IMR-90 (cell line): ENCODE data around the gene SLC13A5. TPM values are rescaled to one million over a fixed set of nuclear protein-coding genes. Genes with fewer than 3 reads are reported as not detected.

Experiments
- ATAC-seq: fragments of 200-7000 bp; cut with Tn5 transposase; 2 replicates; pipeline ENCODE4 v1.9.1; 2020; ENCODE audit warnings: low read depth, mild to moderate bottlenecking, moderate library complexity
- BruUV-seq: library from RNA; stranded (reverse); fragments of 400-500 nt; replicated peaks from 2 replicates; lab custom pipeline; 2021; lab: Mats Ljungman, UMichigan
- CTCF ChIA-PET: fragments of 300-600 bp; formaldehyde crosslinking; extraction: SDS; loops from one replicate; lab custom pipeline; 2021; ENCODE audit warnings: antibody characterized with exemption; lab: Yijun Ruan, JAX
- POLR2A ChIA-PET: fragments of 300-600 bp; sonication (Branson Sonifier 250); formaldehyde crosslinking; loops from one replicate; lab custom pipeline; 2022; ENCODE audit warnings: antibody characterized with exemption; ENCODE audit not compliant: unreplicated experiment; lab: Charles Lee
- DNase-seq: peaks from one replicate; pipeline ENCODE4 v3.0.0; 2013
- H2AFZ ChIP-seq: replicated peaks from 2 replicates; pipeline ENCODE3; 2013; ENCODE audit warnings: low read length, mild to moderate bottlenecking; ENCODE audit not compliant: poor library complexity
- H2AK5ac ChIP-seq: 2 replicates; pipeline ENCODE4 v1.6.1; 2013; ENCODE audit warnings: low read depth, low read length, inconsistent platforms
- H2AK9ac ChIP-seq: replicated peaks from 2 replicates; pipeline ENCODE3; 2013; ENCODE audit warnings: mild to moderate bottlenecking, low read depth, low read length, moderate library complexity; ENCODE audit not compliant: poor library complexity
- H2BK120ac ChIP-seq: 2 replicates; pipeline ENCODE4 v1.6.1; 2013; ENCODE audit warnings: low read depth, low read length, inconsistent platforms
- H2BK15ac ChIP-seq: 3 replicates; pipeline ENCODE4 v1.6.1; 2013; ENCODE audit warnings: low read depth, low read length, inconsistent platforms
- H2BK20ac ChIP-seq: 2 replicates; pipeline ENCODE4 v1.6.1; 2013; ENCODE audit warnings: low read depth, mild to moderate bottlenecking, inconsistent platforms, low read length, moderate library complexity
- H2BK5ac ChIP-seq: 2 replicates; pipeline ENCODE4 v1.6.1; 2013; ENCODE audit warnings: mild to moderate bottlenecking, low read depth, low read length, inconsistent platforms; ENCODE audit not compliant: poor library complexity, severe bottlenecking
- H3K14ac ChIP-seq: replicated peaks from 2 replicates; pipeline ENCODE4 v1.6.1; 2013; ENCODE audit warnings: low read depth, low read length, inconsistent platforms
- H3K18ac ChIP-seq: 2 replicates; pipeline ENCODE4 v1.6.1; 2013; ENCODE audit warnings: low read depth, low read length, control low read depth
- H3K23ac ChIP-seq: 2 replicates; pipeline ENCODE4 v1.6.1; 2013; ENCODE audit warnings: low read depth, low read length, inconsistent platforms
- H3K27ac ChIP-seq: 2 replicates; pipeline ENCODE4 v1.5.1; 2013; ENCODE audit warnings: mild to moderate bottlenecking, control low read depth, low read length; ENCODE audit not compliant: insufficient read depth
- H3K27me3 ChIP-seq: 2 replicates; pipeline ENCODE4 v1.6.1; 2013; ENCODE audit warnings: low read length; ENCODE audit not compliant: control insufficient read depth, insufficient read depth
- H3K36me3 ChIP-seq: 2 replicates; pipeline ENCODE4 v1.6.1; 2013; ENCODE audit warnings: low read length, mixed read lengths; ENCODE audit not compliant: control insufficient read depth, insufficient read depth
- H3K4ac ChIP-seq: 2 replicates; pipeline ENCODE4 v1.6.1; 2013; ENCODE audit warnings: low read depth, low read length, inconsistent platforms
- H3K4me1 ChIP-seq: 2 replicates; pipeline ENCODE4 v1.6.1; 2013; ENCODE audit warnings: low read length, mixed read lengths; ENCODE audit not compliant: control insufficient read depth, insufficient read depth
- H3K4me2 ChIP-seq: 2 replicates; pipeline ENCODE4 v1.6.1; 2013; ENCODE audit warnings: low read depth, mild to moderate bottlenecking, control low read depth, low read length, moderate library complexity
- H3K4me3 ChIP-seq: 2 replicates; pipeline ENCODE4 v1.5.1; 2013; ENCODE audit warnings: low read depth, mild to moderate bottlenecking, control low read depth, low read length, moderate library complexity; ENCODE audit not compliant: insufficient read depth
- H3K56ac ChIP-seq: 2 replicates; pipeline ENCODE4 v1.6.1; 2013; ENCODE audit warnings: low read length, inconsistent platforms; ENCODE audit not compliant: insufficient read depth; ENCODE audit errors: extremely low read depth
- H3K79me1 ChIP-seq, 2 experiments: 2 replicates each; pipeline ENCODE4 v1.6.1; 2013; ENCODE audit warnings: low read length in 2 of 2, inconsistent platforms in 1 of 2, low read depth in 1 of 2
- H3K9ac ChIP-seq: 2 replicates; pipeline ENCODE4 v1.6.1; 2013; ENCODE audit warnings: low read depth, low read length, control low read depth
- H3K9me1 ChIP-seq: 2 replicates; pipeline ENCODE4 v1.6.1; 2013; ENCODE audit warnings: low read length, inconsistent platforms; ENCODE audit not compliant: insufficient read depth
- H3K9me3 ChIP-seq: 2 replicates; pipeline ENCODE4 v1.6.1; 2013; ENCODE audit warnings: low read length; ENCODE audit not compliant: control insufficient read depth, insufficient read depth
- H4K20me1 ChIP-seq: 2 replicates; pipeline ENCODE4 v1.6.1; 2013; ENCODE audit warnings: low read length, inconsistent platforms; ENCODE audit not compliant: insufficient read depth
- H4K5ac ChIP-seq: 2 replicates; pipeline ENCODE4 v1.6.1; 2013; ENCODE audit warnings: mild to moderate bottlenecking, low read depth, low read length, control low read depth
- H4K8ac ChIP-seq, 2 experiments: 2 replicates each; pipeline ENCODE4 v1.6.1; 2013; ENCODE audit warnings: low read depth in 2 of 2, low read length in 2 of 2, control low read depth in 1 of 2, inconsistent platforms in 1 of 2
- H4K91ac ChIP-seq: 2 replicates; pipeline ENCODE4 v1.6.1; 2013; ENCODE audit warnings: low read depth, low read length, inconsistent platforms; ENCODE audit not compliant: insufficient read depth
- BHLHE40 ChIP-seq: fragments of 150-350 bp; IDR thresholded peaks from 2 replicates; pipeline ENCODE4 v1.6.1; 2016; ENCODE audit warnings: mild to moderate bottlenecking, low read depth, low read length
- CHD1 ChIP-seq: IDR thresholded peaks from 2 replicates; pipeline ENCODE4 v1.6.1; 2012; ENCODE audit warnings: low read depth, low read length, improper control_type of control experiment
- MAFK ChIP-seq: IDR thresholded peaks from 2 replicates; pipeline ENCODE4 v1.6.1; 2012; ENCODE audit warnings: low read depth, low read length, improper control_type of control experiment
- MAZ ChIP-seq: IDR thresholded peaks from 2 replicates; pipeline ENCODE4 v1.6.1; 2012; ENCODE audit warnings: low read depth, mild to moderate bottlenecking, low read length, improper control_type of control experiment, moderate library complexity, borderline replicate concordance
- MXI1 ChIP-seq: IDR thresholded peaks from 2 replicates; pipeline ENCODE4 v1.6.1; 2012; ENCODE audit warnings: low read depth, mild to moderate bottlenecking, low read length, moderate library complexity, borderline replicate concordance
- POLR2A ChIP-seq: IDR thresholded peaks from 2 replicates; pipeline ENCODE4 v1.6.1; 2012; ENCODE audit warnings: mild to moderate bottlenecking, low read depth, low read length
- RFX5 ChIP-seq: IDR thresholded peaks from 2 replicates; pipeline ENCODE4 v1.8.0; 2012; ENCODE audit warnings: low read depth, mild to moderate bottlenecking, low read length, moderate library complexity
- WGBS, 2 experiments: methylation state at CpG; one replicate each; pipeline versions ENCODE4 v1.1.5 to v1.1.7; 2013; ENCODE audit warnings: missing lambda C conversion rate in 2 of 2; ENCODE audit not compliant: insufficient read length in 1 of 2; ENCODE audit errors: extremely low coverage in 2 of 2; 5-methylcytosine and 5-hydroxymethylcytosine counted together
- dilution Hi-C: fragments of 300-500 bp; cut with HindIII; formaldehyde crosslinking; loops from one replicate; pipeline ENCODE4 v1.14.3; 2018; ENCODE audit warnings: low sequenced_read_pairs; ENCODE audit not compliant: unreplicated experiment
- in situ Hi-C: fragments of 300-500 bp; cut with MboI; formaldehyde crosslinking; loops from 3 replicates; pipeline ENCODE4 v1.14.3; 2019; ENCODE audit warnings: low sequenced_read_pairs, inconsistent platforms, mixed read lengths
- intact Hi-C: fragments of 100-400 bp; cut with micrococcal nuclease; formaldehyde crosslinking; loops from 2 replicates; pipeline ENCODE4 v1.10.0; 2022
- polyA plus RNA-seq, 3 experiments: library from polyadenylated mRNA; depleted of rRNA; stranded (reverse); fragments of >200 nt; gene quantifications; 2 replicates each; pipeline ENCODE4 v1.2.3, GENCODE V29; 2012; ENCODE audit warnings: low replicate concordance in 1 of 3
- total RNA-seq: library from RNA; depleted of rRNA; stranded (reverse); fragments of >200 nt; gene quantifications from 2 replicates; pipeline ENCODE4 v1.2.3, GENCODE V29; 2012
- TF ChIP-seq, protein P1 (sequence below): conservative IDR thresholded peaks from 2 replicates; pipeline ENCODE4 v1.5.1; 2012; ENCODE audit warnings: mild to moderate bottlenecking, low read depth, low read length, improper control_type of control experiment

SLC13A5 gene
- total and polyA plus RNA-seq, 2 of the 4 experiments (the other 2 are of a cell fraction), result not detected

GRCh38 chr17:6710317-6710716 lies 2.9 kb downstream of the SLC13A5 start:
- 53% methylated on average over 2 of the region's 11 CpGs; no CpG with 5 or more reads in 1 of the 2 experiments for WGBS, 2 experiments
- Histone ChIP-seq H2BK120ac (no peak overlapping the region), H4K20me1 (no peaks in the 10 kb centered on the region), H3K23ac (no peak overlapping the region), H3K4me3 (no peak overlapping the region), H2AK9ac (no peak overlapping the region), H4K5ac (no peak overlapping the region), H2BK20ac (no peak overlapping the region), H3K79me1 (no peaks in the 10 kb centered on the region), H2BK5ac (no peak overlapping the region), H3K56ac (no peak overlapping the region), H3K14ac (no peak overlapping the region), H3K4me1 (no peaks in the 10 kb centered on the region), H2BK15ac (no peak overlapping the region), H3K4ac (no peak overlapping the region), H3K4me2 (no peak overlapping the region), H3K18ac (no peak overlapping the region), H3K9me3 (peaks cover 3% of the 10 kb centered on the region), H2AK5ac (no peak overlapping the region), H3K9me1 (no peaks in the 10 kb centered on the region), H3K9ac (no peak overlapping the region), H4K8ac (no peak overlapping the region), H2AFZ (no peak overlapping the region), H3K27me3 (peaks cover 40% of the 10 kb centered on the region), H3K36me3 (no peaks in the 10 kb centered on the region), H3K27ac (no peak overlapping the region), H4K91ac (no peak overlapping the region)
- ATAC-seq (no peak), DNase-seq (no peak)
- dilution Hi-C loops, result no loop called here
- CTCF ChIA-PET, result no interaction called here
- in situ Hi-C loops, result no loop called here
- intact Hi-C loops, result no loop called here
- TF ChIP-seq RFX5 (no peak), BHLHE40 (no peak), MAZ (no peak), MXI1 (no peak), CHD1 (no peak), POLR2A (no peak), MAFK (no peak)
- TF ChIP-seq, protein P1, sequence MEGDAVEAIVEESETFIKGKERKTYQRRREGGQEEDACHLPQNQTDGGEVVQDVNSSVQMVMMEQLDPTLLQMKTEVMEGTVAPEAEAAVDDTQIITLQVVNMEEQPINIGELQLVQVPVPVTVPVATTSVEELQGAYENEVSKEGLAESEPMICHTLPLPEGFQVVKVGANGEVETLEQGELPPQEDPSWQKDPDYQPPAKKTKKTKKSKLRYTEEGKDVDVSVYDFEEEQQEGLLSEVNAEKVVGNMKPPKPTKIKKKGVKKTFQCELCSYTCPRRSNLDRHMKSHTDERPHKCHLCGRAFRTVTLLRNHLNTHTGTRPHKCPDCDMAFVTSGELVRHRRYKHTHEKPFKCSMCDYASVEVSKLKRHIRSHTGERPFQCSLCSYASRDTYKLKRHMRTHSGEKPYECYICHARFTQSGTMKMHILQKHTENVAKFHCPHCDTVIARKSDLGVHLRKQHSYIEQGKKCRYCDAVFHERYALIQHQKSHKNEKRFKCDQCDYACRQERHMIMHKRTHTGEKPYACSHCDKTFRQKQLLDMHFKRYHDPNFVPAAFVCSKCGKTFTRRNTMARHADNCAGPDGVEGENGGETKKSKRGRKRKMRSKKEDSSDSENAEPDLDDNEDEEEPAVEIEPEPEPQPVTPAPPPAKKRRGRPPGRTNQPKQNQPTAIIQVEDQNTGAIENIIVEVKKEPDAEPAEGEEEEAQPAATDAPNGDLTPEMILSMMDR, result peak; percentile 4; the same call in 1 of the 2 replicates
- BruUV-seq, result no TSS peak
- POLR2A ChIA-PET, result no interaction called here
